Measurements from ENCODE around the gene VASP. TPM values are rescaled to one million over a fixed set of nuclear protein-coding genes. Genes with fewer than 3 reads are reported as not detected.

Gene VASP
- total RNA-seq, 2 donors from 2014 or later = 99.7 to 101 TPM

DNA sequence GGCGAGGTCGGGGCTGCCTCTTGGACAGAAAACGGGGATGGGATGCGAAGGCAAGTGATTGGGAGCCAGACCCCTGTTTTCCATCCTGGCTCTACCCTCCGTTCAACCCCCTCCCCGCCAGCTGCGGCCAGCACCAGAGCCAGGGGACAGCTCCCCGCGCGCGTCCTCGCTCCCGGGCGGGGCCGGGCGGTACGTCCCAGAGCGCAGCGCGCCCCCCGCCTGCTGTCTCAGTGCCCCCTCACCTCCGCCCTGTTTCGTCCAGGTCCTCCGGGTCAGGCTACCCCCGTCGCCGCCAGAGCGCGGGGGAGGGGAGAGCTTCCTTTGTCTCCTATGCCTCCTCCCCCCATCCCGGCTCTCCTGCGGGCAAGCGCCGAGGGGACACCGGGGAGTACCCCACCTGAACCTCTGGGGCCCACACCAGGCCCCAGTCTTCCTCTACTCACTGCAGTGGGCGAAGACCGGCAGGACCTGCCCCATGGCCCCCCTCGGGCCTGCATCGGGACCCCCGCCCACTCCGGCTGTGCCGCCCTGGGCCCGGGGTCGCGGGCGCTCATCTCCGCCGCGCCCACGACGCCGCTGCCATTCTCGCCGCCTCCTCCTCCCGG lies 10.8 kb upstream of the VASP start:
- H3K36me3 Mint-ChIP-seq (ENCODE audit: low read depth) = peaks cover 2% of the 10 kb centered on the region
- peak overlapping the region; percentile 68 for H3K27ac Mint-ChIP-seq
- peak overlapping the region; percentile 95 for H3K4me3 Mint-ChIP-seq
- H3K27me3 Mint-ChIP-seq = peaks cover 4% of the 10 kb centered on the region
- peaks cover 37% of the 10 kb centered on the region for H3K4me1 Mint-ChIP-seq
- H3K9me3 ChIP-seq (ENCODE audit: control insufficient read depth, low read length, poor library complexity, severe bottlenecking) = no peaks in the 10 kb centered on the region
- peak; percentile 14 for ATAC-seq
- DNase-seq = peak in 1 of 3 donors; percentile 43

DNA sequence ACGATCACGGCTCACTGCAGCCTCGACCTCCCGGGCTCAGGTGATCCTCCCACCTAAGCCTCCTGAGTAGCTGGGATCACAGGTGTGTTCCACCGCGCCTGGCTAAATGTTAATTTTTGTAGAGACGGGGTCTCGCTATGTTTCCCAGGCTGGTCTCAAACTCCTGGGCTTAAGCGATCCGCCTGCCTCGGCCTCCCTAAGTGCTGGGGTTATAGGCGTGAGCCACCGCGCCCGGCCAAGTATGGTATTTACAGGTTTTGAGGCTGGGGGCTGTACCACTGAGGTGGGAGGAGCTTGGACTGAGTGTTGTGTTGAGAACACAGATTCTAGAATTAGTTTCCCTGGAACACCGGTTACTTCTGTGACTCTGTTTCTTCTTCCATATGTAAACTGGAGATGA lies 9.5 kb upstream of the VASP start:
- ATAC-seq (no peak), DNase-seq (no peak)
- no peaks in the 10 kb centered on the region for H3K9me3 ChIP-seq (ENCODE audit: control insufficient read depth, low read length, poor library complexity, severe bottlenecking)
- H3K27ac Mint-ChIP-seq = peak overlapping the region; percentile 67
- peaks cover 2% of the 10 kb centered on the region for H3K36me3 Mint-ChIP-seq (ENCODE audit: low read depth)
- peak overlapping the region; percentile 95 for H3K4me3 Mint-ChIP-seq
- H3K27me3 Mint-ChIP-seq = peaks cover 4% of the 10 kb centered on the region
- peaks cover 37% of the 10 kb centered on the region for H3K4me1 Mint-ChIP-seq

DNA sequence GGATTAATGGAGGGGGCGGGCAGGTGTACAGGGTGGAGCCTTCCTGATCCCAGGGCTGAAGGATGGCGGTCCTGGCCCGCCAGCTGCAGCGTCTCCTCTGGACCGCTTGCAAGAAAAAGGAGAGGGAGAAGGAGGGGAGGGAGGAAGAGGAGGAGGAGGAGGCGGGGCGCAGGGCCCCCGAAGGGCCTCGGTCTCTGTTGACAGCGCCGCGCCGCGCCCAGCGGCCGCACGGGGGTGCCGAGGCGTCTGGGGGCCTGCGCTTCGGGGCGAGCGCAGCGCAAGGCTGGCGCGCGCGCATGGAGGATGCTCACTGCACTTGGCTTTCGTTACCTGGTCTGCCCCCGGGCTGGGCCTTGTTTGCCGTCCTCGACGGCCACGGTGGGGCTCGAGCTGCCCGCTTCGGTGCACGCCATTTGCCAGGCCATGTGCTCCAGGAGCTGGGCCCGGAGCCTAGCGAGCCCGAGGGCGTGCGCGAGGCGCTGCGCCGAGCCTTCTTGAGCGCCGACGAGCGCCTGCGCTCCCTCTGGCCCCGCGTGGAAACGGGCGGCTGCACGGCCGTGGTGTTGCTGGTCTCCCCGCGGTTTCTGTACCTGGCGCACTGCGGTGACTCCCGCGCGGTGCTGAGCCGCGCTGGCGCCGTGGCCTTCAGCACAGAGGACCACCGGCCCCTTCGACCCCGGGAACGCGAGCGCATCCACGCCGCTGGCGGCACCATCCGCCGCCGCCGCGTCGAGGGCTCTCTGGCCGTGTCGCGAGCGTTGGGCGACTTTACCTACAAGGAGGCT lies 8.7 kb upstream of the VASP start, which contains the start of gene PPM1N:
TSS of gene PPM1N (plus strand) at position 33 of the 785 bp plus-strand sequence. CDS start at position 63, 30 bp downstream.
- H3K9me3 ChIP-seq (ENCODE audit: control insufficient read depth, low read length, poor library complexity, severe bottlenecking) = no peaks in the 10 kb centered on the region
- Mint-ChIP-seq H3K27me3 (peaks cover 4% of the 10 kb centered on the region), H3K4me3 (peak within 1 kb of the TSS; percentile 95), H3K4me1 (peaks cover 33% of the 10 kb centered on the region), H3K36me3 (ENCODE audit: low read depth) (peaks cover 2% of the 10 kb centered on the region), H3K27ac (peak within 1 kb of the TSS; percentile 67)
- DNase-seq (peak; percentile 50 to 55 (median 52)), ATAC-seq (peak; percentile 66)

DNA sequence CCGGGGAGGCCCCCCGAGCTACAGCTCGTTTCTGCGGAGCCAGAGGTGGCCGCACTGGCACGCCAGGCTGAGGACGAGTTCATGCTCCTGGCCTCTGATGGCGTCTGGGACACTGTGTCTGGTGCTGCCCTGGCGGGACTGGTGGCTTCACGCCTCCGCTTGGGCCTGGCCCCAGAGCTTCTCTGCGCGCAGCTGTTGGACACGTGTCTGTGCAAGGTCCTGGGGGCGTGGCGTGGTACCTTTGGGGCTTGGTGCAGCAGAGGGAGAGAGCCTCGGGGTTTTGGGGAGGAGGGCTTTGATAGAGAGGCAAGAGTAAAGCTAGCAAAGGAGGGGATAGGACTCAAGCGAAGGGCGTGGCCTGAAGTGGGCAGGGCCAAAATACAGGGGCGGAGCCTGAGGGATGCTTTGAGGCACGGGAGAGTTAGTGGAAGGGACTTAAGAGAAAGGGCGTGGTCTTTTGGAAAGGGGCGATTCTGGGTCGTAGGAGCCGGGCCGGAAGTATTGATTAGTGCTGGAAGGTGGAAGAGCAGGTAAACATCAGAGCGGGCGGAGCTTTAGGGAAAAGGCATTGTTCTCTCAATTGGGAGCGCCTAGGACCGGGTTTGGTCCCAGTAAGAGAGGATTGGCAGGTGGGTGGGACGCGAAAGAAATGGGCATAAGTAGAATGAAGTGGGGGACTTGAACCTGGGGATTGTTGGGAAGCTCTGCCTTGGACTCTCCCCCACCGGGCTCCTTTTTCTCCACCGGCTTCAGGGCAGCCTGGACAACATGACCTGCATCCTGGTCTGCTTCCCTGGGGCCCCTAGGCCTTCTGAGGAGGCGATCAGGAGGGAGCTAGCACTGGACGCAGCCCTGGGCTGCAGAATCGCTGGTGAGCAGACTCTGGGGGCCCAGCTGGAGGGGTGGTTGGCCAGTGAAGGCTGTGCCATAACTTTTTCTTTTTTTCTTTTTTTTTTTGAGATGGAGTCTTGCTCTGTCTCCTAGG lies 7.8 kb upstream of the VASP start:
- H3K4me3 Mint-ChIP-seq = peak overlapping the region; percentile 61
- peaks cover 4% of the 10 kb centered on the region for H3K27me3 Mint-ChIP-seq
- no peaks in the 10 kb centered on the region for H3K9me3 ChIP-seq (ENCODE audit: control insufficient read depth, low read length, poor library complexity, severe bottlenecking)
- ATAC-seq = peak; percentile 19
- H3K4me1 Mint-ChIP-seq = peaks cover 33% of the 10 kb centered on the region
- peak overlapping the region; percentile 34 for H3K27ac Mint-ChIP-seq
- peaks cover 2% of the 10 kb centered on the region for H3K36me3 Mint-ChIP-seq (ENCODE audit: low read depth)
- peak; percentile 35 to 59 (median 48) for DNase-seq

DNA sequence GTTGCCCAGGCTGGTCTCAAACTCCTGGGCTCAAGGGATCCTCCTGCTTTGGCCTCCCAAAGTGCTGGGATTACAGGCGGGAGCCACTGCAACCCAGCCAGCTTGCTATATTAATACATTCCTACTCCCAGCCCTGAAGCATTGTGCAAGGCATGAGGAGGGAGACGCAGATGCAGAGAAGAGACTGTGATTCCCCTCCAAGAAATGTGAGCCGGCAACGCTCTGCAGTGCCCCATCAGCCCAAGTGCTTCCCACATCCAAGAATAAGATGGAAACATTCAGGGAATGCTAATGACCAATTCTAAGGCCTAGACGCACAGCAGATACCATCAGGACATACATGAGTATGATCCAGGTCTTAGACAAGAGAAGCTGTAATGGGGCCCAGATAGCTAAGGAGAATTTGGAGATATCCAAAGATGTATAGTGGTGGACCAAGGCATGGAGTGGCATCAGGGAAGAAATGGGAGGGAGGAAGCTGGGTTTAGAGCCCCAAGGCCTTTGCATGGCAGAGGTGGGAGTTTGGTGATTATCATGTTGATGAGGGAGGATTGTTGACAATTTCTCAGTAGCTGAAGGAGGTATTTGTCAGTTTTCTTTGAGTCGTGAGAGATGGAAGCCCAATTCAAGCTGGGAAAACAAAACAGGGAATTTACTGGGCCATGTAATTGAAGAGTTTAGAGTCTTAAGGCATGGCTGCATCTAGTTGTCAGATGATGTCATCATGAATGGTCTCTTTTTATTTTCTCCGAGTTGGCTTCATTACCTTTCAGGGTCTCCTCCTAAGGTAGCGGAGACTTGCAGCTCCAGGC lies 6.2 kb upstream of the VASP start:
- peaks cover 2% of the 10 kb centered on the region for H3K36me3 Mint-ChIP-seq (ENCODE audit: low read depth)
- H3K4me3 Mint-ChIP-seq = no peak overlapping the region
- ATAC-seq = no peak
- peaks cover 31% of the 10 kb centered on the region for H3K4me1 Mint-ChIP-seq
- H3K27ac Mint-ChIP-seq = no peak overlapping the region
- no peak for DNase-seq
- no peaks in the 10 kb centered on the region for H3K27me3 Mint-ChIP-seq
- no peaks in the 10 kb centered on the region for H3K9me3 ChIP-seq (ENCODE audit: control insufficient read depth, low read length, poor library complexity, severe bottlenecking)

DNA sequence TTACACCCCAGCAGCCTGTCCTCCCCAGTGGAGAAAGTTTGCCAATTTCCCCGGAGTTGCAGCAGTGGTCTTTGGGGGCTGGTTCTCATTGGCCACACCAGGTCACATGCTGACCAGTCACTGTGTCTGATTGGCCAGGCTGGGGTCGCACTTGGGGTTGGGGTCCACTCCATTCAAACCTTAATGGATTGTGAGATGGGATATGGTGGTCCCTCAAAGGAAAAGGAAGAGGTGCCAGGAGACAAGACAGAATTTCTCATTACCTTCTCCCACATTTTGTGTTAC lies 5.6 kb upstream of the VASP start:
- Mint-ChIP-seq H3K27ac (no peak overlapping the region), H3K4me3 (no peak overlapping the region), H3K27me3 (no peaks in the 10 kb centered on the region), H3K36me3 (ENCODE audit: low read depth) (peaks cover 2% of the 10 kb centered on the region), H3K4me1 (peaks cover 31% of the 10 kb centered on the region)
- ATAC-seq = no peak
- DNase-seq = no peak
- H3K9me3 ChIP-seq (ENCODE audit: control insufficient read depth, low read length, poor library complexity, severe bottlenecking) = no peaks in the 10 kb centered on the region

DNA sequence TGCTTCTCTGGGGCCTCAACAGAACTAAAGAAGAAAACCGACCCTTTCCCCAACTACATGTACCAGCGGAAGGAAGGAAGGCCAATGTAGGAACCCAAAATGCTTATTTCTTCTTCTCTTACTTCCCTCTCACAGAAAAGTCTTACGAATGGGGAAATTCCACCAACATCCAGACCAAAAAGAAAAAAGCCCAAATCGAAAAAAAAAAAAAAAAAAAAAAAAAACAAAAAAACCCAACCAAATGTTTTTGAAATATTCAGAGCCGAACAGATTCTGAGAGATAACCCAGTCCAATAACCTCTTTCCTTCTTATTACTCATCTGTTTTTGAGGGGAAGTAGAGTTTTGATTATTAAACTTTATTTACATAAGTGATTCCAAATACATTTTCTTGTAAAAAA lies 5.2 kb upstream of the VASP start:
- ATAC-seq = no peak
- peaks cover 2% of the 10 kb centered on the region for H3K36me3 Mint-ChIP-seq (ENCODE audit: low read depth)
- H3K4me3 Mint-ChIP-seq = no peak overlapping the region
- H3K27me3 Mint-ChIP-seq = no peaks in the 10 kb centered on the region
- H3K27ac Mint-ChIP-seq = no peak overlapping the region
- peaks cover 28% of the 10 kb centered on the region for H3K4me1 Mint-ChIP-seq
- H3K9me3 ChIP-seq (ENCODE audit: control insufficient read depth, low read length, poor library complexity, severe bottlenecking) = no peaks in the 10 kb centered on the region
- DNase-seq = no peak

DNA sequence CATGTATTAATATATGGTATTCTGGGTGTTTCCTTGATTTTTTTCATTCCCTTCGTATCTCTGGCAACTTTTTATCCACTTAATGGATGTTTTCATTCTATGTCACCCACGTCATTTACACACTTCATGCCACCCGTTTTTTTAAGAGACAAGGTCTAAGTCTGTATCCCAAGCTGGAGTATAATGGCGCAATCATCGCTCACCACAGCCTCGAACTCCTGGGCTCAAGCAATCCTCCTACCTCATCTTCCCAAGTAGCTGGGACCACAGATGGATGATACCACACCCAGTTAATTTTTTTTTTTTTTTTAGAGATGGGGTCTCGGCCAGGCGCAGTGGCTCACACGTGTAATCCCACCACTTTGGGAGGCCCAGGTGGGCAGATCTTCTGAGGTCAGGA lies 3.4 kb upstream of the VASP start:
- Mint-ChIP-seq H3K4me3 (no peak overlapping the region), H3K27me3 (no peaks in the 10 kb centered on the region), H3K27ac (no peak overlapping the region), H3K4me1 (peaks cover 19% of the 10 kb centered on the region), H3K36me3 (ENCODE audit: low read depth) (peaks cover 3% of the 10 kb centered on the region)
- no peaks in the 10 kb centered on the region for H3K9me3 ChIP-seq (ENCODE audit: control insufficient read depth, low read length, poor library complexity, severe bottlenecking)
- ATAC-seq (no peak), DNase-seq (no peak)

DNA sequence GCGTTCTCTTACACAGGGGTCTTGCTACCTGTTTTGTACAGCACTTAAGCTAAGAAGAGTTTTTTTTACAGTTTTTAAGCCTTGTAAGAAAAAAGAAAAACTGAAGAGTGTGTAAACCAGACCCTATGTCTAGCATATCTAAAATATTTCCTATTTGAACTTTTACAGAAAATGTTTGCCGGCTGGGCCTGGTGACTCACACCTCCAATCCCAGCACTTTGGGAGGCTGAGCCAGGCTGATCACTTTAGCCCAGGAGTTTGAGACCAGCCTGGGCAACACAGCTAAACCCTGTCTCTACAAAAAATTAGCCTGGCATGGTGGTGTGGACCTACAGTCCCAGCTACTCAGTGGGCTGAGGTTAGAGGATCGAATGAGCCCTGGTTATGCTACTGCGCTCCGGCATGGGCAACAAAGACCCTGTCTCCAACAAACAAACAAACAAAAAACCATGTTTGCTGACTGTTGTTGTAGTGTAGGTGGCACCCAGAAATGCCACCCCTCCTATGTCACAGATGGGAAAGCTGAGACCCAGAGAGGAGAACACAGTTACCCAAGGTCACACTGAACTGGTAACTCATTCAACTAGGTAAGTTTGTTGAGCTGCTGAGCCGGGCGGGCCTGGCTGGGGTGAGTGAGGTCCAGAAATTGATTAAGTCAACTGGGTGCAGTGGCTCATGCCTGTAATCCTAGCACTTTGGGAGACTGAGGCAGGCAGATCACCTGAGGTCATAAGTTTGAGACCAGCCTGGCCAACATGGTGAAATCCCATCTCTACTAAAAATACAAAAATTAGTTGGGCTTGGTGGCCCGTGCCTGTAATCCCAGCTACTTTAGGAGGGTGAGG lies 1.9 kb upstream of the VASP start:
- ATAC-seq = no peak
- DNase-seq = no peak
- Mint-ChIP-seq H3K27me3 (no peaks in the 10 kb centered on the region), H3K27ac (peak overlapping the region; percentile 92), H3K4me3 (peak overlapping the region; percentile 93), H3K36me3 (ENCODE audit: low read depth) (peaks cover 4% of the 10 kb centered on the region), H3K4me1 (peaks cover 21% of the 10 kb centered on the region)
- no peaks in the 10 kb centered on the region for H3K9me3 ChIP-seq (ENCODE audit: control insufficient read depth, low read length, poor library complexity, severe bottlenecking)

DNA sequence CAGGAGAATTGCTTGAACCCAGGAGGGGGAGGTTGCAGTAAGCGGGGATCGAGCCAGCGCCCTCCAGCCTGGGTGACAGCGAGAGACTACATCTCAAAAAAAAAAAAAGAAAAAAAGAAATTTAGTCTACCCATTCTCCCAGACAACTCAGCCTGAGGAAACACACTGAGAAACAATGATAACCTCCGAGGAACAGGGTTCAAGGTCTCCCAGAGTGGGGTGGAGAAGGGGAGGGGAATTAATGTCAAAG lies 1.4 kb upstream of the VASP start:
- H3K4me3 Mint-ChIP-seq = peak overlapping the region; percentile 93
- ATAC-seq = no peak
- DNase-seq = no peak
- peaks cover 23% of the 10 kb centered on the region for H3K4me1 Mint-ChIP-seq
- H3K27ac Mint-ChIP-seq = peak overlapping the region; percentile 92
- H3K27me3 Mint-ChIP-seq = no peaks in the 10 kb centered on the region
- H3K36me3 Mint-ChIP-seq (ENCODE audit: low read depth) = peaks cover 4% of the 10 kb centered on the region
- H3K9me3 ChIP-seq (ENCODE audit: control insufficient read depth, low read length, poor library complexity, severe bottlenecking) = no peaks in the 10 kb centered on the region

DNA sequence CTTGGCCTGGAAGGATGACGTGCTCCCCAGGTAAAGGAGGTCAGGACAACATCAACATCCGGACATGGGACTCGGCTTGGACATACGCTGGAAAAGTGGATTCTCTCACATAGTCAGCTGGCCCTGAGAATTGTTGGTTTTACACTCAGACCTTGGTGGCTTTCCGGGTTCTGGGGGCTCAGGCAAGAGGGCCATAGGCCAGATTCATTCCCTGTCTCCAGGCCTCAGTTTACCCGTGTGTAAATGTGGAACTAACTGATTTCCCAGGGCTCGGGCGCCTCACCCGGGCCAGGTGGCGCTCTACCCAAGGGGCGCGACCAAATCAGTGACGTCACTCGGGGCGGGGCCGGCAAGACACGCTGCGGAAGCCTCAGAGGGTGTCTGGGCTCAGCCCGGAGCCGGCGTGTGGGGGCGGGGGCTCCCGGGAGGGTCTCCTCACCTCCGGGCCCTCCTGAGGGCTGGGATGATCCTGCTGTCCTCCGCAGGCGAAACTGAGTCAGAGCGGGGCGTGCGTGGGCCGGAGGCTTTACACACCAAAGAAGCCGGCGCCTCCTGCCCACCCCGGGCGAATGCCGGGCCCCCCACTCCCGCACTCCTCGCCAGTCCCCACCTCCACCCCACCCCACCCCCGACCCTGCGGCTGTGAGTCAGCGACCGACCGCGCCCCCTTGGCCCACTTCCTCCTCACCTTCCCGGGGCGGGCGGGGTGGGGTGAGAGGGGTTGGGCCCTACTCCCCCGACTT lies 862 bp upstream of the VASP start:
- Mint-ChIP-seq H3K4me1 (peaks cover 23% of the 10 kb centered on the region), H3K27ac (peak overlapping the region; percentile 92), H3K27me3 (no peaks in the 10 kb centered on the region), H3K36me3 (ENCODE audit: low read depth) (peaks cover 3% of the 10 kb centered on the region), H3K4me3 (peak overlapping the region; percentile 93)
- no peaks in the 10 kb centered on the region for H3K9me3 ChIP-seq (ENCODE audit: control insufficient read depth, low read length, poor library complexity, severe bottlenecking)
- DNase-seq (peak; percentile 92 to 96 (median 94)), ATAC-seq (peak; percentile 84)
